Activated CD4-positive, alpha-beta memory T cell treated with anti-CD3 and anti-CD28 coated beads, Interleukin-2, amount 10 ng/mL, durations not matched to agents 7 days and 5 days (primary cell): ENCODE data around the gene ITPR1. TPM values are rescaled to one million over a fixed set of nuclear protein-coding genes. Genes with fewer than 3 reads are reported as not detected.
A peak's percentile ranks its signal among the peaks of the same experiment; 100 is the strongest.

ENCODE experiments used
- CTCF ChIA-PET: fragments of 350-600 bp; sonication (Branson Sonifier 250); formaldehyde crosslinking; loops from one replicate; lab custom pipeline; 2021; ENCODE audit warnings: antibody characterized with exemption, inconsistent platforms; lab: Charles Lee
- POLR2A ChIA-PET: fragments of 350-600 bp; sonication (Branson Sonifier 250); formaldehyde crosslinking; loops from one replicate; lab custom pipeline; 2021; ENCODE audit warnings: antibody characterized with exemption; lab: Charles Lee
- DNase-seq: peaks from one replicate; pipeline ENCODE4 v3.0.0-alpha.2; 2020
- H3K27ac Mint-ChIP-seq: one replicate; pipeline ENCODE4 v1.8.0; 2021; ENCODE audit warnings: mild to moderate bottlenecking, mixed read lengths
- H3K27me3 Mint-ChIP-seq: one replicate; pipeline ENCODE4 v1.8.0; 2021; ENCODE audit warnings: mixed read lengths
- H3K36me3 Mint-ChIP-seq: one replicate; pipeline ENCODE4 v1.8.0; 2021; ENCODE audit warnings: low read depth, mixed read lengths
- H3K4me1 Mint-ChIP-seq: one replicate; pipeline ENCODE4 v1.8.0; 2021; ENCODE audit warnings: mixed read lengths
- H3K4me3 Mint-ChIP-seq: one replicate; pipeline ENCODE4 v1.8.0; 2021; ENCODE audit warnings: mild to moderate bottlenecking, mixed read lengths
- H3K9me3 Mint-ChIP-seq: one replicate; pipeline ENCODE4 v1.8.0; 2021; ENCODE audit warnings: mixed read lengths
- total RNA-seq, 2 experiments: library from RNA; stranded (reverse); gene quantifications; one replicate each; pipeline ENCODE4 v1.2.3, GENCODE V29; 2021

The ITPR1 gene
- total RNA-seq, 2 experiments from 2014 or later = 59.6 to 64.3 TPM

DNA sequence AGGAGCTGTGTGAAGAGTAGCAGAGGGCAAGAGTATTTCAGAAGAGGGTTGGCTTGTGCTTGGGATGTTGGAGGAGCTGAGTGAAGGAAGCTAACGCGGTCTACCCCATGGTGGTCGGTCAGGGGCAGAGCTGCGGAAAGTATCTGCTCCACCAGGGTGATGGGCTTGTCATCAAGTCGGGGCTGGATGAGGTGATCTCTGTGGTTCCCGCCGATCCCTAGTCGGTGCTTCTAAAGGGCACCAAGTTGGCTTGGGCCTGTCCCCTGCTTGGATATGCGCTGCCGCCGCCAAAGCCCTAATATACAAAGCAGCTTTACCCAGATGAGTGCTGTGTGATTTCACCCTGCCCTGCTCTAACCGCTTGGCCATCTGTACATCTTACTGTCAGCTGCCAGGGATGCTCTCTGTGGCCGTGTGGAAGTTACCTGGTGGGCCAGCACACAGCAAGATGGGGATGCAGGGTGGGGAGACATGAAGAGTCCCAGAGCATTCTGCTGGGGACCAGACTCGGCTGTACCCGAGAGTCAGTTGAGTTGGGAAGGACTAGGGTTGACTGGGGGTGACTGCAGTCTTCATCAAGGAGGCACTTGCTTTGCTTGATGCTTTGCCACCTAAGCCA lies 260.0 kb downstream of the ITPR1 start:
- no peaks in the 10 kb centered on the region for H3K27me3 Mint-ChIP-seq
- DNase-seq = no peak
- no peak overlapping the region for H3K27ac Mint-ChIP-seq
- H3K9me3 Mint-ChIP-seq = peaks cover 3% of the 10 kb centered on the region
- ChIA-PET CTCF (no interaction called here), POLR2A (interaction anchor here (0.7 to 1.5 kb wide), 4 partner anchors 10 to 71 kb away, joined by 3 to 5 read pairs (median 4); no protein-coding TSS in a partner anchor)
- H3K4me1 Mint-ChIP-seq = peaks cover 66% of the 10 kb centered on the region
- peaks cover 59% of the 10 kb centered on the region for H3K36me3 Mint-ChIP-seq
- no peak overlapping the region for H3K4me3 Mint-ChIP-seq

DNA sequence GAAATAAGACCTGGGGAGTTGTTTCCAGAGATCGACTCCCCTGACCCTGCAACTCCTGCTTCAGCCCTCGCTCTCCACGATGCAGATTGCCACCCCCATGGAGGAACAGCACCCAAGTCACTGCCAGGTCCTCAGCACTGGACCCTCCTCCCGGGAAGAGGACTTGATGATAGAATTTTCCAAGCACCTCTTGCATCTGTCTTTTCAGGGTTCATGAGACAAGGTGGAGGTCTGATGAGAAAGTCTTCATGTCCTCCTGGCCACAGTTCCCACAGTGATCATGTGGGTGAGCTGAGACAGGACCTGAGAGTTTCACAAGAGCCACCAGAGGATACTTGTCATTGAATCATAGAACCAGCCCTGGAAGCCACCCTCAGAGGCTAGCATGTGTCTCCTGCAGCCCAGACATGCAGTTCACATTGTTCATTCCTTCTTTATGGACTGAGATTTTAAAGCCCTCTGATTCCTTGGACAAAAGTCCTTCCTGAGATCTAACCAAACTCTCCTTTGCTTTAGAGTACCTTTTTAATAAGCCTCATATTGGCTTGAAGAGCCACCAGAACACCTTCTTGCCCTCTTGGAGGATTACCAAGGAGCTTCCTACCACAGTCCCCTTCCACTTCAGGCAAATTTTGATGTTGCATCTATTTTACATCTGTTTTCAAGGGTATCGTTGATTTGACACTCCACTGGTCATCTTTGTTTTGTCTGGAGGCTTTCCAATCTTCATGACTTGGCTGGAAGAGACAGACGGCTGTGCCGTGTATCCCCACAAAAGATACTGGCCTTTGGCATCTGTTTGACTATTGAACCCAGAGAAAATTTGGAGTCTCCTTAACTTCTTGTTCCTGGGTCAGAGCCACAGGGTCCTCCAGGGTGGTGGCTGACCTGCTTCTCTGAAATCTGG lies 261.3 kb downstream of the ITPR1 start:
- H3K36me3 Mint-ChIP-seq = peaks cover 58% of the 10 kb centered on the region
- ChIA-PET CTCF (no interaction called here), POLR2A (no interaction called here)
- H3K9me3 Mint-ChIP-seq = peaks cover 3% of the 10 kb centered on the region
- no peak overlapping the region for H3K27ac Mint-ChIP-seq
- peaks cover 69% of the 10 kb centered on the region for H3K4me1 Mint-ChIP-seq
- H3K27me3 Mint-ChIP-seq = no peaks in the 10 kb centered on the region
- no peak overlapping the region for H3K4me3 Mint-ChIP-seq
- peak; percentile 30 for DNase-seq

DNA sequence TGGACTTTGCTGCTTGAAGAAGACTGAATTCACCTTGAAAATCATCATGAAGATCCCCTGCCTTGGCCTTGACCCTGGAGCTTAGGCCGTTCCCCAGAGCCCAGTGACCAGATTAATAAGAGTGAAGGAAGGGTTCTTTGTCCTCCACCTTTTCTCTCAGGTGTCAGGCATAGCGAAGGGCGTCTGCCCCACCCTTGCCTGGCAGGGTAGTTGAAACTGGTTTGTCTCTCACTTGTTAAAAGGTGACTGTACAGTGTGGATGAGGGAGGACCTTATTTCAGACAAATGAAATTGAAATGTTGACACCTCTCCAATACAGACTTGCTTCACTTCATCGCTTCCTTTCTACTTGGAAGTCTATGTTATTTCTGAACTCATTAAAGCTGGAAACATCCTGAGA lies 262.4 kb downstream of the ITPR1 start:
- ChIA-PET POLR2A (no interaction called here), CTCF (interaction anchor here (1.2 kb wide), 1 partner anchor 221 kb away, joined by 5 read pairs; no protein-coding TSS in a partner anchor)
- peaks cover 61% of the 10 kb centered on the region for H3K36me3 Mint-ChIP-seq
- H3K4me3 Mint-ChIP-seq = no peak overlapping the region
- DNase-seq = no peak
- no peaks in the 10 kb centered on the region for H3K27me3 Mint-ChIP-seq
- H3K4me1 Mint-ChIP-seq = peaks cover 65% of the 10 kb centered on the region
- H3K27ac Mint-ChIP-seq = no peak overlapping the region
- H3K9me3 Mint-ChIP-seq = peaks cover 3% of the 10 kb centered on the region

GRCh38 chr3:4756057-4756775 lies 263.1 kb downstream of the ITPR1 start:
- no peak for DNase-seq
- ChIA-PET CTCF (interaction anchor here (1.2 kb wide), 1 partner anchor 220 kb away, joined by 5 read pairs; no protein-coding TSS in a partner anchor), POLR2A (no interaction called here)
- H3K27me3 Mint-ChIP-seq = no peaks in the 10 kb centered on the region
- H3K4me1 Mint-ChIP-seq = peaks cover 60% of the 10 kb centered on the region
- H3K4me3 Mint-ChIP-seq = no peak overlapping the region
- no peak overlapping the region for H3K27ac Mint-ChIP-seq
- peaks cover 61% of the 10 kb centered on the region for H3K36me3 Mint-ChIP-seq
- H3K9me3 Mint-ChIP-seq = peaks cover 3% of the 10 kb centered on the region

- DNase-seq = no peak
- ChIA-PET POLR2A (no interaction called here), CTCF (interaction anchor here (1.2 kb wide), 1 partner anchor 219 kb away, joined by 5 read pairs; no protein-coding TSS in a partner anchor)
- H3K4me1 Mint-ChIP-seq = peaks cover 55% of the 10 kb centered on the region
- no peak overlapping the region for H3K4me3 Mint-ChIP-seq
- H3K27ac Mint-ChIP-seq = no peak overlapping the region
- peaks cover 3% of the 10 kb centered on the region for H3K9me3 Mint-ChIP-seq
- peaks cover 66% of the 10 kb centered on the region for H3K36me3 Mint-ChIP-seq
- no peaks in the 10 kb centered on the region for H3K27me3 Mint-ChIP-seq
Observed at GRCh38 chr3:4756855-4757574, 263.9 kb downstream of the ITPR1 start.

GRCh38 chr3:4757575-4758248 lies 264.6 kb downstream of the ITPR1 start:
- H3K36me3 Mint-ChIP-seq = peaks cover 71% of the 10 kb centered on the region
- DNase-seq = no peak
- peaks cover 51% of the 10 kb centered on the region for H3K4me1 Mint-ChIP-seq
- no peaks in the 10 kb centered on the region for H3K27me3 Mint-ChIP-seq
- POLR2A ChIA-PET = no interaction called here
- CTCF ChIA-PET = no interaction called here
- H3K27ac Mint-ChIP-seq = no peak overlapping the region
- H3K4me3 Mint-ChIP-seq = no peak overlapping the region
- H3K9me3 Mint-ChIP-seq = peaks cover 9% of the 10 kb centered on the region

- ChIA-PET POLR2A (no interaction called here), CTCF (no interaction called here)
- no peak for DNase-seq
- Mint-ChIP-seq H3K27ac (no peak overlapping the region), H3K4me3 (no peak overlapping the region), H3K27me3 (no peaks in the 10 kb centered on the region), H3K4me1 (peaks cover 48% of the 10 kb centered on the region), H3K9me3 (peaks cover 12% of the 10 kb centered on the region), H3K36me3 (peaks cover 70% of the 10 kb centered on the region)
Observed at GRCh38 chr3:4758249-4758860, 265.2 kb downstream of the ITPR1 start.

GRCh38 chr3:4758957-4759656 lies 266.0 kb downstream of the ITPR1 start:
- Mint-ChIP-seq H3K36me3 (peaks cover 73% of the 10 kb centered on the region), H3K4me3 (no peak overlapping the region), H3K27me3 (no peaks in the 10 kb centered on the region), H3K4me1 (peaks cover 45% of the 10 kb centered on the region), H3K27ac (no peak overlapping the region), H3K9me3 (peaks cover 14% of the 10 kb centered on the region)
- ChIA-PET POLR2A (no interaction called here), CTCF (interaction anchor here (0.6 kb wide), 1 partner anchor 38 kb away, joined by 3 read pairs; no protein-coding TSS in a partner anchor)
- no peak for DNase-seq

GRCh38 chr3:4759689-4760312 lies 266.7 kb downstream of the ITPR1 start:
- ChIA-PET CTCF (interaction anchor here (0.6 kb wide), 1 partner anchor 39 kb away, joined by 3 read pairs; no protein-coding TSS in a partner anchor), POLR2A (no interaction called here)
- H3K4me1 Mint-ChIP-seq = peaks cover 38% of the 10 kb centered on the region
- H3K4me3 Mint-ChIP-seq = no peak overlapping the region
- no peaks in the 10 kb centered on the region for H3K27me3 Mint-ChIP-seq
- peaks cover 16% of the 10 kb centered on the region for H3K9me3 Mint-ChIP-seq
- peaks cover 73% of the 10 kb centered on the region for H3K36me3 Mint-ChIP-seq
- DNase-seq = no peak
- peak overlapping the region; percentile 44 for H3K27ac Mint-ChIP-seq

DNA sequence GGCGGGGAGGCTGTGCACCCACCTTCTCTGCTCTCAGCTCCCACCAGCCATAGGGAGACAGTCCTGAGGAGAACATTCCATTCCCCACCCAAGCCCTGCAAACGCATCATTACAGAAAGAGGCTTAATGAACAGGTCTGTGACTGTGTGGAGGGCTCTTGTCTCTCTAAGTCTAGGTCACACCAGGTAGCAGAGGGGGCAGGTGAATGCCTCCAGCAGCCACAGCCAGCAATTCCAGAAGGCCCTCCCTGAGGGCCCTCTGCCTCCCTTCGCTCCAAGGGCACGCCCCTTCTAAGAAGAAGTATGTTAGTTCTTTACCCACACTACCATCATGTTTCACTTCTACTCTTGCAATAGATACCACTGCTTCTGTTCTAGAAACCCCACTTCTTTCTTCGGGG lies 268.6 kb downstream of the ITPR1 start:
- CTCF ChIA-PET = interaction anchor here (1.1 kb wide), 1 partner anchor 11 kb away, joined by 3 read pairs; no protein-coding TSS in a partner anchor
- Mint-ChIP-seq H3K4me3 (no peak overlapping the region), H3K27me3 (no peaks in the 10 kb centered on the region), H3K9me3 (peaks cover 35% of the 10 kb centered on the region), H3K27ac (no peak overlapping the region), H3K36me3 (peaks cover 79% of the 10 kb centered on the region), H3K4me1 (peaks cover 24% of the 10 kb centered on the region)
- POLR2A ChIA-PET = interaction anchor here (0.9 kb wide), 1 partner anchor 10 kb away, joined by 3 read pairs; no protein-coding TSS in a partner anchor
- DNase-seq = no peak
